SK-N-SH treated with all-trans-retinoic acid at 6 μM for 48 hours (cell line): Measurements from ENCODE around the gene DPP9.

Experiments used
- ATAC-seq: fragments of 200-7000 bp; cut with Tn5 transposase; 3 replicates; pipeline ENCODE4 v1.9.1; 2020; ENCODE audit warnings: mild to moderate bottlenecking, moderate library complexity
- CREB5 ChIP-seq: fragments of 250-450 bp; sonication (Bioruptor Pico); IDR thresholded peaks from 2 replicates; pipeline ENCODE4 v1.5.1; 2020; ENCODE audit warnings: low read depth, mild to moderate bottlenecking, moderate library complexity
- CSDC2 ChIP-seq: fragments of 250-450 bp; sonication (Bioruptor Pico); IDR thresholded peaks from 2 replicates; pipeline ENCODE4 v1.5.0; 2020; ENCODE audit warnings: mild to moderate bottlenecking, moderate library complexity
- ESRRG ChIP-seq: fragments of 250-450 bp; sonication (Bioruptor Pico); IDR thresholded peaks from 2 replicates; pipeline ENCODE4 v1.6.1; 2021; ENCODE audit warnings: mild to moderate bottlenecking
- GLIS3 ChIP-seq: fragments of 250-450 bp; sonication (Bioruptor Pico); IDR thresholded peaks from 2 replicates; pipeline ENCODE4 v1.5.0; 2020; ENCODE audit warnings: mild to moderate bottlenecking, moderate library complexity
- ISL1 ChIP-seq: fragments of 250-450 bp; sonication (Bioruptor Pico); IDR thresholded peaks from 2 replicates; pipeline ENCODE4 v2.1.2; 2022; ENCODE audit warnings: mild to moderate bottlenecking, moderate library complexity
- OSR1 ChIP-seq: fragments of 250-450 bp; sonication (Bioruptor Pico); IDR thresholded peaks from 2 replicates; pipeline ENCODE4 v1.8.0; 2022; ENCODE audit warnings: moderate library complexity, mild to moderate bottlenecking, inconsistent platforms
- PATZ1 ChIP-seq: fragments of 250-450 bp; sonication (Bioruptor Pico); IDR thresholded peaks from 2 replicates; pipeline ENCODE4 v1.8.0; 2020; ENCODE audit warnings: mild to moderate bottlenecking, moderate library complexity, borderline replicate concordance
- POU6F1 ChIP-seq: fragments of 250-450 bp; sonication (Bioruptor Pico); IDR thresholded peaks from 2 replicates; pipeline ENCODE4 v1.8.0; 2021; ENCODE audit warnings: low read depth, mild to moderate bottlenecking, moderate library complexity, borderline replicate concordance
- PPARA ChIP-seq: fragments of 250-450 bp; sonication (Bioruptor Pico); IDR thresholded peaks from 2 replicates; pipeline ENCODE4 v1.5.0; 2020; ENCODE audit warnings: mild to moderate bottlenecking, borderline replicate concordance
- RARB ChIP-seq: fragments of 250-450 bp; sonication (Bioruptor Pico); IDR thresholded peaks from 2 replicates; pipeline ENCODE4 v1.8.0; 2021; ENCODE audit warnings: mild to moderate bottlenecking, moderate library complexity
- SNAI2 ChIP-seq: fragments of 250-450 bp; sonication (Bioruptor Pico); IDR thresholded peaks from 2 replicates; pipeline ENCODE4 v1.5.0; 2020; ENCODE audit warnings: mild to moderate bottlenecking, moderate library complexity
- TCF4 ChIP-seq: fragments of 250-450 bp; sonication (Bioruptor Pico); IDR thresholded peaks from 2 replicates; pipeline ENCODE4 v1.8.0; 2021; ENCODE audit warnings: mild to moderate bottlenecking, moderate library complexity, borderline replicate concordance
- TOX ChIP-seq: fragments of 250-450 bp; sonication (Bioruptor Pico); IDR thresholded peaks from 2 replicates; pipeline ENCODE4 v1.8.0; 2021; ENCODE audit warnings: mild to moderate bottlenecking, moderate library complexity, borderline replicate concordance
- TSHZ2 ChIP-seq: fragments of 250-450 bp; sonication (Bioruptor Pico); IDR thresholded peaks from 2 replicates; pipeline ENCODE4 v1.5.0; 2020; ENCODE audit warnings: mild to moderate bottlenecking, moderate library complexity
- ZC3H10 ChIP-seq: fragments of 250-450 bp; sonication (Bioruptor Pico); IDR thresholded peaks from 2 replicates; pipeline ENCODE4 v1.5.1; 2021; ENCODE audit warnings: mild to moderate bottlenecking, moderate library complexity
- ZFP3 ChIP-seq: fragments of 250-450 bp; sonication (Bioruptor Pico); IDR thresholded peaks from 2 replicates; pipeline ENCODE4 v1.5.0; 2020; ENCODE audit warnings: mild to moderate bottlenecking, moderate library complexity
- ZNF565 ChIP-seq: fragments of 450-650 bp; formaldehyde crosslinking; conservative IDR thresholded peaks from 2 replicates; pipeline ENCODE4 v1.5.0; 2020; ENCODE audit warnings: low read depth, mild to moderate bottlenecking, moderate library complexity
- ZNF70 ChIP-seq: fragments of 450-650 bp; formaldehyde crosslinking; IDR thresholded peaks from 2 replicates; pipeline ENCODE4 v1.5.0; 2020; ENCODE audit warnings: mild to moderate bottlenecking, moderate library complexity

The DPP9 gene

GRCh38 chr19:4650159-4650558 is 73.5 kb downstream of the DPP9 start:
- TF ChIP-seq TCF4 (CRISPR knock-in tag) (no peak), ZNF70 (CRISPR knock-in tag) (no peak), ZFP3 (CRISPR knock-in tag) (0 out of 2 replicates have a peak, but pooled peaks have one; percentile 34)
- no peak for ATAC-seq

GRCh38 chr19:4649392-4650047 is 74.1 kb downstream of the DPP9 start:
- TF ChIP-seq POU6F1 (CRISPR knock-in tag) (no peak), TSHZ2 (CRISPR knock-in tag) (no peak), ZFP3 (CRISPR knock-in tag) (no peak), ZC3H10 (CRISPR knock-in tag) (no peak), ISL1 (CRISPR knock-in tag) (no peak), CREB5 (CRISPR knock-in tag) (no peak), SNAI2 (no peak), PPARA (CRISPR knock-in tag) (no peak)
- no peak for ATAC-seq

- no peak for TF ChIP-seq PPARA (CRISPR knock-in tag)
- no peak for TF ChIP-seq TOX (CRISPR knock-in tag)
- no peak for TF ChIP-seq RARB (CRISPR knock-in tag)
- no peak for TF ChIP-seq POU6F1 (CRISPR knock-in tag)
- TF ChIP-seq ZNF565 (CRISPR knock-in tag): no peak
- ATAC-seq: no peak
Observed at GRCh38 chr19:4647676-4648644, 75.7 kb downstream of the DPP9 start.

- no peak for TF ChIP-seq CSDC2
- TF ChIP-seq OSR1 (CRISPR knock-in tag): no peak
- TF ChIP-seq ZNF565 (CRISPR knock-in tag): no peak
- no peak for TF ChIP-seq SNAI2
- no peak for TF ChIP-seq ESRRG (CRISPR knock-in tag)
- no peak for TF ChIP-seq ZNF70 (CRISPR knock-in tag)
- TF ChIP-seq PATZ1 (CRISPR knock-in tag): no peak
- no peak for TF ChIP-seq ZC3H10 (CRISPR knock-in tag)
- TF ChIP-seq GLIS3 (CRISPR knock-in tag): no peak
- no peak for TF ChIP-seq POU6F1 (CRISPR knock-in tag)
- TF ChIP-seq ISL1 (CRISPR knock-in tag): no peak
- no peak for TF ChIP-seq TSHZ2 (CRISPR knock-in tag)
- no peak for ATAC-seq
Observed at GRCh38 chr19:4645718-4646117, 77.9 kb downstream of the DPP9 start.
